ENCODE results near the gene IFT27.

IFT27 gene

GRCh38 chr22:36739185-36739584 is 36.7 kb downstream of the IFT27 start:
- Histone ChIP-seq H3K79me2 (ENCODE audit: control insufficient read depth, insufficient read depth, low read length) (no peaks in the 10 kb centered on the region), H3K9ac (ENCODE audit: low read length) (no peak overlapping the region), H4K5ac (ENCODE audit: low read length) (no peak overlapping the region), H2BK5ac (ENCODE audit: low read length) (no peak overlapping the region), H3K56ac (ENCODE audit: low read length) (no peak overlapping the region), H3K4me1 (ENCODE audit: control insufficient read depth, low read depth, low read length) (no peaks in the 10 kb centered on the region), H3K18ac (ENCODE audit: low read length) (no peak overlapping the region), H3K79me1 (ENCODE audit: low read length) (no peaks in the 10 kb centered on the region), H3K27ac (ENCODE audit: low read depth, low read length) (no peak overlapping the region), H2BK120ac (ENCODE audit: low read depth, low read length) (no peak overlapping the region), H4K8ac (ENCODE audit: low read depth, low read length) (no peak overlapping the region), H3K4me2 (ENCODE audit: low read length) (no peak overlapping the region), H2AK5ac (ENCODE audit: low read length) (no peak overlapping the region), H2BK15ac (replicated peaks; ENCODE audit: low read depth) (no peak overlapping the region), H3K36me3 (ENCODE audit: control insufficient read depth, insufficient read depth, low read length) (no peaks in the 10 kb centered on the region), H3K27me3 (ENCODE audit: insufficient read depth, low read length, poor library complexity) (no peaks in the 10 kb centered on the region), H3K4ac (ENCODE audit: low read depth, low read length) (no peak overlapping the region), H3K4me3 (ENCODE audit: low read length) (no peak overlapping the region), H3K23ac (ENCODE audit: low read length) (no peak overlapping the region)
- DNase-seq, result no peak
- no CpG with 5 or more reads among the region's 1 CpG for WGBS (ENCODE audit: extremely low coverage, insufficient coverage, low lambda C conversion rate)

- Histone ChIP-seq H3K18ac (ENCODE audit: low read length) (no peak overlapping the region), H3K79me2 (ENCODE audit: control insufficient read depth, insufficient read depth, low read length) (no peaks in the 10 kb centered on the region), H3K4me1 (ENCODE audit: control insufficient read depth, low read depth, low read length) (no peaks in the 10 kb centered on the region), H4K5ac (ENCODE audit: low read length) (no peak overlapping the region), H2BK15ac (replicated peaks; ENCODE audit: low read depth) (no peak overlapping the region), H3K4ac (ENCODE audit: low read depth, low read length) (no peak overlapping the region), H3K23ac (ENCODE audit: low read length) (no peak overlapping the region), H3K27ac (ENCODE audit: low read depth, low read length) (no peak overlapping the region), H2BK120ac (ENCODE audit: low read depth, low read length) (no peak overlapping the region), H3K4me3 (ENCODE audit: low read length) (no peak overlapping the region), H3K27me3 (ENCODE audit: insufficient read depth, low read length, poor library complexity) (no peaks in the 10 kb centered on the region), H4K8ac (ENCODE audit: low read depth, low read length) (no peak overlapping the region), H3K4me2 (ENCODE audit: low read length) (no peak overlapping the region), H3K79me1 (ENCODE audit: low read length) (no peaks in the 10 kb centered on the region), H2AK5ac (ENCODE audit: low read length) (no peak overlapping the region), H3K36me3 (ENCODE audit: control insufficient read depth, insufficient read depth, low read length) (no peaks in the 10 kb centered on the region), H3K9ac (ENCODE audit: low read length) (no peak overlapping the region), H2BK5ac (ENCODE audit: low read length) (no peak overlapping the region), H3K56ac (ENCODE audit: low read length) (no peak overlapping the region)
- no CpG with 5 or more reads among the region's 6 CpGs for WGBS (ENCODE audit: extremely low coverage, insufficient coverage, low lambda C conversion rate)
- no peak for DNase-seq
Observed at GRCh38 chr22:36738416-36739020, 37.4 kb downstream of the IFT27 start.

- no peak overlapping the region for H3K23ac ChIP-seq (ENCODE audit: low read length)
- DNase-seq, result no peak
- no peak overlapping the region for H3K56ac ChIP-seq (ENCODE audit: low read length)
- H4K5ac ChIP-seq (ENCODE audit: low read length), result no peak overlapping the region
- no peaks in the 10 kb centered on the region for H3K79me2 ChIP-seq (ENCODE audit: control insufficient read depth, insufficient read depth, low read length)
- H4K8ac ChIP-seq (ENCODE audit: low read depth, low read length), result no peak overlapping the region
- no peaks in the 10 kb centered on the region for H3K36me3 ChIP-seq (ENCODE audit: control insufficient read depth, insufficient read depth, low read length)
- WGBS (ENCODE audit: extremely low coverage, insufficient coverage, low lambda C conversion rate), result no CpG with 5 or more reads among the region's 6 CpGs
- no peak overlapping the region for H2BK5ac ChIP-seq (ENCODE audit: low read length)
- no peaks in the 10 kb centered on the region for H3K4me1 ChIP-seq (ENCODE audit: control insufficient read depth, low read depth, low read length)
- H3K79me1 ChIP-seq (ENCODE audit: low read length), result no peaks in the 10 kb centered on the region
- no peak overlapping the region for H3K4me3 ChIP-seq (ENCODE audit: low read length)
- H3K27ac ChIP-seq (ENCODE audit: low read depth, low read length), result no peak overlapping the region
- no peak overlapping the region for H3K9ac ChIP-seq (ENCODE audit: low read length)
- no peak overlapping the region for H3K4me2 ChIP-seq (ENCODE audit: low read length)
- H2BK120ac ChIP-seq (ENCODE audit: low read depth, low read length), result no peak overlapping the region
- no peak overlapping the region for H3K4ac ChIP-seq (ENCODE audit: low read depth, low read length)
- H3K18ac ChIP-seq (ENCODE audit: low read length), result no peak overlapping the region
- no peak overlapping the region for H2BK15ac ChIP-seq (replicated peaks; ENCODE audit: low read depth)
- no peaks in the 10 kb centered on the region for H3K27me3 ChIP-seq (ENCODE audit: insufficient read depth, low read length, poor library complexity)
- H2AK5ac ChIP-seq (ENCODE audit: low read length), result no peak overlapping the region
Observed at GRCh38 chr22:36737776-36738175, 38.1 kb downstream of the IFT27 start.

GRCh38 chr22:36736701-36737320 is 39.1 kb downstream of the IFT27 start:
- H4K8ac ChIP-seq (ENCODE audit: low read depth, low read length), result no peak overlapping the region
- no peaks in the 10 kb centered on the region for H3K79me2 ChIP-seq (ENCODE audit: control insufficient read depth, insufficient read depth, low read length)
- no peak overlapping the region for H4K5ac ChIP-seq (ENCODE audit: low read length)
- no peak overlapping the region for H3K4me2 ChIP-seq (ENCODE audit: low read length)
- H3K36me3 ChIP-seq (ENCODE audit: control insufficient read depth, insufficient read depth, low read length), result no peaks in the 10 kb centered on the region
- no CpG with 5 or more reads among the region's 10 CpGs for WGBS (ENCODE audit: extremely low coverage, insufficient coverage, low lambda C conversion rate)
- H2BK15ac ChIP-seq (replicated peaks; ENCODE audit: low read depth), result no peak overlapping the region
- H3K9ac ChIP-seq (ENCODE audit: low read length), result no peak overlapping the region
- no peaks in the 10 kb centered on the region for H3K79me1 ChIP-seq (ENCODE audit: low read length)
- H3K56ac ChIP-seq (ENCODE audit: low read length), result no peak overlapping the region
- no peak overlapping the region for H3K18ac ChIP-seq (ENCODE audit: low read length)
- no peak overlapping the region for H3K23ac ChIP-seq (ENCODE audit: low read length)
- H3K4me1 ChIP-seq (ENCODE audit: control insufficient read depth, low read depth, low read length), result no peaks in the 10 kb centered on the region
- H2BK5ac ChIP-seq (ENCODE audit: low read length), result no peak overlapping the region
- H3K4ac ChIP-seq (ENCODE audit: low read depth, low read length), result no peak overlapping the region
- DNase-seq, result no peak
- H2AK5ac ChIP-seq (ENCODE audit: low read length), result no peak overlapping the region
- H2BK120ac ChIP-seq (ENCODE audit: low read depth, low read length), result no peak overlapping the region
- no peak overlapping the region for H3K27ac ChIP-seq (ENCODE audit: low read depth, low read length)
- H3K4me3 ChIP-seq (ENCODE audit: low read length), result no peak overlapping the region
- H3K27me3 ChIP-seq (ENCODE audit: insufficient read depth, low read length, poor library complexity), result no peaks in the 10 kb centered on the region

- WGBS (ENCODE audit: extremely low coverage, insufficient coverage, low lambda C conversion rate), result no CpG with 5 or more reads among the region's 10 CpGs
- Histone ChIP-seq H2BK15ac (replicated peaks; ENCODE audit: low read depth) (no peak overlapping the region), H3K4me2 (ENCODE audit: low read length) (no peak overlapping the region), H2BK120ac (ENCODE audit: low read depth, low read length) (no peak overlapping the region), H3K27me3 (ENCODE audit: insufficient read depth, low read length, poor library complexity) (no peaks in the 10 kb centered on the region), H3K18ac (ENCODE audit: low read length) (no peak overlapping the region), H3K36me3 (ENCODE audit: control insufficient read depth, insufficient read depth, low read length) (no peaks in the 10 kb centered on the region), H3K56ac (ENCODE audit: low read length) (no peak overlapping the region), H4K8ac (ENCODE audit: low read depth, low read length) (no peak overlapping the region), H4K5ac (ENCODE audit: low read length) (no peak overlapping the region), H3K79me2 (ENCODE audit: control insufficient read depth, insufficient read depth, low read length) (no peaks in the 10 kb centered on the region), H3K79me1 (ENCODE audit: low read length) (no peaks in the 10 kb centered on the region), H3K4me3 (ENCODE audit: low read length) (no peak overlapping the region), H3K4me1 (ENCODE audit: control insufficient read depth, low read depth, low read length) (no peaks in the 10 kb centered on the region), H2BK5ac (ENCODE audit: low read length) (no peak overlapping the region), H3K4ac (ENCODE audit: low read depth, low read length) (no peak overlapping the region), H3K27ac (ENCODE audit: low read depth, low read length) (no peak overlapping the region), H3K9ac (ENCODE audit: low read length) (no peak overlapping the region), H3K23ac (ENCODE audit: low read length) (no peak overlapping the region), H2AK5ac (ENCODE audit: low read length) (no peak overlapping the region)
- DNase-seq, result peak; percentile 14
Observed at GRCh38 chr22:36734171-36735058, 41.5 kb downstream of the IFT27 start.
